NOMO-1 treated with dmso at 0.1 percent for 144 hours (cell line): Measurements from ENCODE around the gene CSPG4.

ENCODE experiments used
- DNase-seq: peaks from one replicate; lab custom pipeline; 2025; ENCODE audit not compliant: unreplicated experiment; lab: John Stamatoyannopoulos, UW

CSPG4 gene

GRCh38 chr15:75673426-75674235 lies 39.0 kb downstream of the CSPG4 start:
- no peak for DNase-seq

GRCh38 chr15:75672646-75673425 lies 39.8 kb downstream of the CSPG4 start:
- no peak for DNase-seq

GRCh38 chr15:75671730-75672602 lies 40.7 kb downstream of the CSPG4 start:
- DNase-seq = no peak

- DNase-seq = no peak
These were observed 42.8 kb downstream of the CSPG4 start for GRCh38 chr15:75669879-75670212.

GRCh38 chr15:75669191-75669878 lies 43.3 kb downstream of the CSPG4 start:
- no peak for DNase-seq

GRCh38 chr15:75666823-75667501 lies 45.7 kb downstream of the CSPG4 start:
- DNase-seq = no peak

GRCh38 chr15:75663931-75664421 lies 48.7 kb downstream of the CSPG4 start:
- no peak for DNase-seq

- DNase-seq = no peak
These were observed 49.7 kb downstream of the CSPG4 start for GRCh38 chr15:75662823-75663519.

- DNase-seq = no peak
These were observed 50.9 kb downstream of the CSPG4 start for GRCh38 chr15:75661756-75662140.

- DNase-seq = no peak
These were observed 51.4 kb downstream of the CSPG4 start for GRCh38 chr15:75661100-75661755.

GRCh38 chr15:75659928-75660645 lies 52.6 kb downstream of the CSPG4 start:
- DNase-seq = no peak

- no peak for DNase-seq
These were observed 53.4 kb downstream of the CSPG4 start for GRCh38 chr15:75659141-75659771.

GRCh38 chr15:75656813-75657212 lies 55.8 kb downstream of the CSPG4 start:
- no peak for DNase-seq

- no peak for DNase-seq
These were observed 56.3 kb downstream of the CSPG4 start for GRCh38 chr15:75656331-75656730.

- DNase-seq = no peak
These were observed 56.7 kb downstream of the CSPG4 start for GRCh38 chr15:75655931-75656330.

- no peak for DNase-seq
These were observed 58.3 kb downstream of the CSPG4 start for GRCh38 chr15:75654201-75654907.

- no peak for DNase-seq
These were observed 59.2 kb downstream of the CSPG4 start for GRCh38 chr15:75653347-75653913.
